K562 (cell line): Measurements from ENCODE around the gene ABCC6.

Experiments used
- MTA1 ChIP-seq: fragments of 450-650 bp; IDR thresholded peaks from 2 replicates; pipeline ENCODE4 v1.6.1; 2017; ENCODE audit warnings: borderline replicate concordance
- ZNF280B ChIP-seq: fragments of 250-450 bp; sonication (Bioruptor Pico); IDR thresholded peaks from 2 replicates; pipeline ENCODE4 v1.5.1; 2021; ENCODE audit warnings: mild to moderate bottlenecking
- ZNF449 ChIP-seq: fragments of 250-450 bp; sonication (Bioruptor Pico); IDR thresholded peaks from 2 replicates; pipeline ENCODE4 v1.8.0; 2022; ENCODE audit warnings: moderate library complexity, mild to moderate bottlenecking, inconsistent platforms

- no peak for TF ChIP-seq MTA1
- no peak for TF ChIP-seq ZNF280B (CRISPR knock-in tag)
- no peak for TF ChIP-seq ZNF449 (CRISPR knock-in tag)
These were observed 59.1 kb downstream of the ABCC6 start for GRCh38 chr16:16164243-16164642.
